SK-N-SH treated with all-trans-retinoic acid at 6 μM for 48 hours (cell line): Measurements from ENCODE around the gene BTBD3.

Source experiments
- ARNTL ChIP-seq: fragments of 450-650 bp; formaldehyde crosslinking; IDR thresholded peaks from 2 replicates; pipeline ENCODE4 v1.5.0; 2020; ENCODE audit warnings: low read depth, mild to moderate bottlenecking, moderate library complexity, borderline replicate concordance
- CSDC2 ChIP-seq: fragments of 250-450 bp; sonication (Bioruptor Pico); IDR thresholded peaks from 2 replicates; pipeline ENCODE4 v1.5.0; 2020; ENCODE audit warnings: mild to moderate bottlenecking, moderate library complexity
- PATZ1 ChIP-seq: fragments of 250-450 bp; sonication (Bioruptor Pico); IDR thresholded peaks from 2 replicates; pipeline ENCODE4 v1.8.0; 2020; ENCODE audit warnings: mild to moderate bottlenecking, moderate library complexity, borderline replicate concordance
- SNAI2 ChIP-seq: fragments of 250-450 bp; sonication (Bioruptor Pico); IDR thresholded peaks from 2 replicates; pipeline ENCODE4 v1.5.0; 2020; ENCODE audit warnings: mild to moderate bottlenecking, moderate library complexity
- TSHZ2 ChIP-seq: fragments of 250-450 bp; sonication (Bioruptor Pico); IDR thresholded peaks from 2 replicates; pipeline ENCODE4 v1.5.0; 2020; ENCODE audit warnings: mild to moderate bottlenecking, moderate library complexity
- ZFP3 ChIP-seq: fragments of 250-450 bp; sonication (Bioruptor Pico); IDR thresholded peaks from 2 replicates; pipeline ENCODE4 v1.5.0; 2020; ENCODE audit warnings: mild to moderate bottlenecking, moderate library complexity
- ZFP30 ChIP-seq: fragments of 450-650 bp; formaldehyde crosslinking; IDR thresholded peaks from 2 replicates; pipeline ENCODE4 v1.5.0; 2022; ENCODE audit warnings: mild to moderate bottlenecking, moderate library complexity
- ZNF70 ChIP-seq: fragments of 450-650 bp; formaldehyde crosslinking; IDR thresholded peaks from 2 replicates; pipeline ENCODE4 v1.5.0; 2020; ENCODE audit warnings: mild to moderate bottlenecking, moderate library complexity

DNA sequence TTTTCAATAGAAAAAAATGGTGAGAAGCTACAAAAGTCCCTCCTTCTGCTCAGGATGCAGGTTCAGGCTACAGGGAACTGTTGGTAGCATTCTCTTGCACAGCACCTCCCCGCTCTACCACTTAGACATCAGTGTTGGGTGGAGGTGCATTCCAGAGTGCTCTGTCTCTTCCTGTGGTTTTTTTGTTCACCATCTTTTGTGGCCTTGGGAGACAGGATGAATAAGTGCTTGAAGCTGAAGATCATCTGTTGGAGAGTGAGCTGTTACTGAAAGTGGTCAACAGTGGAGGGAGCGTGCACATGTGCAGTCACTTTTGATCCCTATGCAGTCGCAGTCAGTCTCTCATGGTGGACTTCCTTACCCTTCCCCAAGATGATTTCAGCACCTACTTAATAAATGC, 16.6 kb upstream of the BTBD3 start:
- TF ChIP-seq CSDC2 (no peak), ZFP30 (no peak), TSHZ2 (CRISPR knock-in tag) (no peak), ZNF70 (CRISPR knock-in tag) (no peak), PATZ1 (CRISPR knock-in tag) (no peak), ARNTL (CRISPR knock-in tag) (no peak), SNAI2 (CRISPR knock-in tag) (no peak), ZFP3 (CRISPR knock-in tag) (no peak)
